PC-9 (cell line): ENCODE results near the gene PALM. TPM values are rescaled to one million over a fixed set of nuclear protein-coding genes. Genes with fewer than 3 reads are reported as not detected.

Experiments used
- BruUV-seq: library from RNA; stranded (reverse); fragments of 400-500 nt; replicated peaks from 2 replicates; lab custom pipeline; 2021; lab: Mats Ljungman, UMichigan
- CTCF ChIA-PET: fragments of 300-600 bp; sonication (Branson Sonifier 250); formaldehyde crosslinking; loops from one replicate; lab custom pipeline; 2022; ENCODE audit warnings: antibody characterized with exemption; lab: Charles Lee
- POLR2A ChIA-PET: fragments of 300-600 bp; sonication (Branson Sonifier 250); formaldehyde crosslinking; loops from one replicate; lab custom pipeline; 2022; ENCODE audit warnings: antibody characterized with exemption; ENCODE audit not compliant: unreplicated experiment; lab: Charles Lee
- DNase-seq, 2 experiments: peaks; one replicate each; pipeline versions ENCODE4 v3.0.0 to v3.0.0-alpha.2; 2015 to 2022; ENCODE audit warnings: mixed read lengths in 1 of 2
- H2AFZ ChIP-seq: fragments of 200-600 bp; sonication (generic); 2 replicates; pipeline ENCODE4 v1.8.1; 2017; ENCODE audit warnings: antibody characterized with exemption
- H3F3A ChIP-seq: fragments of 200-600 bp; sonication (generic); 2 replicates; pipeline ENCODE4 v1.8.1; 2017; ENCODE audit warnings: antibody characterized with exemption, mild to moderate bottlenecking, low read depth; ENCODE audit not compliant: insufficient read depth
- H3K27ac ChIP-seq: fragments of 200-600 bp; sonication (generic); 2 replicates; pipeline ENCODE4 v1.6.1; 2016; ENCODE audit warnings: mixed run types
- H3K27me3 ChIP-seq: fragments of 200-600 bp; sonication (generic); 2 replicates; pipeline ENCODE4 v1.6.1; 2016; ENCODE audit warnings: low read depth, mixed run types; ENCODE audit not compliant: insufficient read depth
- H3K36me3 ChIP-seq: fragments of 200-600 bp; sonication (generic); 2 replicates; pipeline ENCODE4 v1.6.1; 2016; ENCODE audit warnings: low read depth, mixed run types
- H3K4me1 ChIP-seq: fragments of 200-600 bp; sonication (generic); replicated peaks from 2 replicates; pipeline ENCODE4 v1.6.1; 2016; ENCODE audit warnings: mixed run types; ENCODE audit not compliant: insufficient read depth
- H3K4me2 ChIP-seq: fragments of 200-600 bp; sonication (generic); 2 replicates; pipeline ENCODE4 v1.6.1; 2017; ENCODE audit warnings: mixed run types
- H3K4me3 ChIP-seq: fragments of 200-600 bp; sonication (generic); 2 replicates; pipeline ENCODE4 v1.6.1; 2016; ENCODE audit warnings: mixed run types
- H3K79me2 ChIP-seq: fragments of 200-600 bp; sonication (generic); 2 replicates; pipeline ENCODE4 v1.6.1; 2017; ENCODE audit warnings: low read depth, mixed run types
- H3K9me2 ChIP-seq: fragments of 200-600 bp; sonication (generic); 2 replicates; pipeline ENCODE4 v1.8.1; 2017; ENCODE audit warnings: mild to moderate bottlenecking; ENCODE audit not compliant: insufficient read depth
- H3K9me3 ChIP-seq: fragments of 200-600 bp; sonication (generic); 2 replicates; pipeline ENCODE4 v1.8.1; 2016; ENCODE audit warnings: low read depth; ENCODE audit not compliant: insufficient read depth
- H4K20me1 ChIP-seq: fragments of 200-600 bp; sonication (generic); 2 replicates; pipeline ENCODE4 v1.8.1; 2017; ENCODE audit not compliant: insufficient read depth
- CTCF ChIP-seq: fragments of 200-600 bp; sonication (generic); conservative IDR thresholded peaks from 2 replicates; pipeline ENCODE4 v1.6.1; 2017; ENCODE audit warnings: mixed run types, antibody characterized with exemption, mild to moderate bottlenecking, moderate library complexity
- EZH2 ChIP-seq: fragments of 200-600 bp; sonication (generic); IDR thresholded peaks from 2 replicates; pipeline ENCODE4 v1.8.0; 2017; ENCODE audit warnings: antibody characterized with exemption, low read depth
- intact Hi-C: fragments of 100-400 bp; cut with micrococcal nuclease; formaldehyde crosslinking; loops from one replicate; pipeline ENCODE4 v1.10.0; 2022; ENCODE audit not compliant: unreplicated experiment
- total RNA-seq: library from RNA; stranded (reverse); gene quantifications from 2 replicates; pipeline ENCODE4 v1.2.3, GENCODE V29; 2021

The PALM gene
- total RNA-seq, 1 experiment from 2014 or later = 1.8 TPM

GRCh38 chr19:711254-711653 is 2.5 kb downstream of the PALM start:
- Histone ChIP-seq H3K36me3 (no peaks in the 10 kb centered on the region), H2AFZ (no peak overlapping the region), H3K27ac (no peak overlapping the region), H4K20me1 (no peaks in the 10 kb centered on the region), H3K9me2 (no peaks in the 10 kb centered on the region), H3K27me3 (peaks cover 12% of the 10 kb centered on the region; the same call in 1 of the 2 replicates), H3K4me2 (no peak overlapping the region), H3F3A (peaks cover 23% of the 10 kb centered on the region), H3K4me3 (no peak overlapping the region), H3K79me2 (no peaks in the 10 kb centered on the region), H3K4me1 (no peaks in the 10 kb centered on the region), H3K9me3 (no peaks in the 10 kb centered on the region)
- intact Hi-C loops = no loop called here
- ChIA-PET POLR2A (interaction anchor here (0.8 kb wide), 1 partner anchor 79 kb away, joined by 6 read pairs; no protein-coding TSS in a partner anchor), CTCF (no interaction called here)
- DNase-seq = no peak
- TF ChIP-seq CTCF = no peak
- no peak for TF ChIP-seq EZH2
- no TSS peak for BruUV-seq

- intact Hi-C loops = no loop called here
- ChIA-PET POLR2A (no interaction called here), CTCF (no interaction called here)
These were observed 6.6 kb downstream of the PALM start for GRCh38 chr19:715347-715746.

GRCh38 chr19:718251-718951 is 9.7 kb downstream of the PALM start:
- no peak overlapping the region for H3K4me2 ChIP-seq
- no peak for DNase-seq
- no peaks in the 10 kb centered on the region for H3K9me2 ChIP-seq
- no peaks in the 10 kb centered on the region for H4K20me1 ChIP-seq
- POLR2A ChIA-PET = no interaction called here
- no peak overlapping the region for H3K27ac ChIP-seq
- no TSS peak for BruUV-seq
- CTCF ChIA-PET = no interaction called here
- TF ChIP-seq EZH2 (no peak), CTCF (no peak)
- H3K4me3 ChIP-seq = no peak overlapping the region
- H3K36me3 ChIP-seq = no peaks in the 10 kb centered on the region
- no peaks in the 10 kb centered on the region for H3K4me1 ChIP-seq
- intact Hi-C loops = no loop called here
- peaks cover 7% of the 10 kb centered on the region; the same call in 1 of the 2 replicates for H3K27me3 ChIP-seq
- no peaks in the 10 kb centered on the region for H3K79me2 ChIP-seq
- no peaks in the 10 kb centered on the region for H3K9me3 ChIP-seq
- no peaks in the 10 kb centered on the region; the same call in 1 of the 2 replicates for H3F3A ChIP-seq
- H2AFZ ChIP-seq = no peak overlapping the region

More at GRCh38 chr19:715347-715746, 6.6 kb downstream of the PALM start:
- no peaks in the 10 kb centered on the region for H3K9me3 ChIP-seq
- DNase-seq = no peak
- no peaks in the 10 kb centered on the region for H3K79me2 ChIP-seq
- H4K20me1 ChIP-seq = no peaks in the 10 kb centered on the region
- TF ChIP-seq EZH2 = no peak
- TF ChIP-seq CTCF = no peak
- no peaks in the 10 kb centered on the region for H3K36me3 ChIP-seq
- H3K4me3 ChIP-seq = no peak overlapping the region
- H3K27ac ChIP-seq = no peak overlapping the region
- H3K4me2 ChIP-seq = no peak overlapping the region
- BruUV-seq = no TSS peak
- no peaks in the 10 kb centered on the region for H3K9me2 ChIP-seq
- no peaks in the 10 kb centered on the region for H3K4me1 ChIP-seq
- peaks cover 12% of the 10 kb centered on the region; the same call in 1 of the 2 replicates for H3K27me3 ChIP-seq
- peaks cover 9% of the 10 kb centered on the region; the same call in 1 of the 2 replicates for H3F3A ChIP-seq
- no peak overlapping the region for H2AFZ ChIP-seq
